Measurements from ENCODE around the gene SRPK3. TPM values are rescaled to one million over a fixed set of nuclear protein-coding genes. Genes with fewer than 3 reads are reported as not detected.

The SRPK3 gene
- total and polyA plus RNA-seq, 2 donors (not counting 1 experiment from before 2014, with no cell fraction given): not detected

- no peak for ATAC-seq (ENCODE audit: low read depth)
- CTCF ChIA-PET: no interaction called here
- intact Hi-C loops (cut with micrococcal nuclease): no loop called here
Measured at GRCh38 chrX:153814591-153815315, 33.9 kb downstream of the SRPK3 start.

More at GRCh38 chrX:153814591-153815315, 33.9 kb downstream of the SRPK3 start:
- Mint-ChIP-seq H3K9me3 (ENCODE audit: insufficient read depth) (no peaks in the 10 kb centered on the region), H3K4me3 (no peak overlapping the region), H3K4me1 (peaks cover 13% of the 10 kb centered on the region), H3K27ac (no peak overlapping the region), H3K27me3 (peaks cover 23% of the 10 kb centered on the region)
- no peak for DNase-seq
- Histone ChIP-seq H3K4me3 (ENCODE audit: control extremely low read depth in 1 of 5, extremely low read depth in 1 of 5, insufficient read depth in 1 of 5, low read depth in 2 of 5, low read length in 4 of 5) (no peak overlapping the region), H3K27ac (ENCODE audit: low read length in 2 of 2) (no peak overlapping the region), H3K36me3 (replicated peaks in 1 of 2; ENCODE audit: control extremely low read depth in 1 of 2, control insufficient read depth in 1 of 2, extremely low read depth in 1 of 2, insufficient read depth in 2 of 2, low read length in 1 of 2) (no peaks in the 10 kb centered on the region), H3K4me1 (ENCODE audit: control insufficient read depth in 2 of 2, insufficient read depth in 2 of 2, low read length in 2 of 2) (peaks cover 4 to 19% of the 10 kb centered on the region in 2 donors), H4K20me1 (ENCODE audit: control insufficient read depth, insufficient read depth, low read length, poor library complexity, severe bottlenecking) (no peaks in the 10 kb centered on the region), H2AFZ (ENCODE audit: insufficient read depth, low read depth, low read length, poor library complexity, severe bottlenecking) (no peak overlapping the region), H3K4me2 (replicated peaks; ENCODE audit: low read depth, low read length, poor library complexity, severe bottlenecking) (no peak overlapping the region), H3K9me3 (ENCODE audit: control extremely low read depth in 1 of 3, control insufficient read depth in 2 of 3, insufficient read depth in 1 of 3, low read length in 2 of 3) (no peaks in the 10 kb centered on the region), H3K9ac (ENCODE audit: low read length) (no peak overlapping the region), H3K27me3 (replicated peaks in 1 of 4; ENCODE audit: control extremely low read depth in 1 of 4, control insufficient read depth in 3 of 4, insufficient read depth in 4 of 4, low read length in 3 of 4) (peaks cover 0 to 26% (median 4%) of the 10 kb centered on the region in 4 experiments), H3K79me2 (ENCODE audit: control insufficient read depth, insufficient read depth, low read length) (no peaks in the 10 kb centered on the region)
- no peak for TF ChIP-seq EZH2 (IDR thresholded peaks at IDR 0.05; ENCODE audit: borderline replicate concordance, insufficient read depth, low read depth, low read length, poor library complexity, severe bottlenecking)
- TF ChIP-seq CTCF (IDR thresholded peaks at IDR 0.05): no peak
- 44% methylated on average over 14 of the region's 19 CpGs for WGBS (ENCODE audit: insufficient coverage)
- POLR2A ChIA-PET: no interaction called here

Data from B cell (primary cell).